Measurements from ENCODE around the gene AMPH.
A peak's percentile ranks its signal among the peaks of the same experiment; 100 is the strongest.

AMPH gene

DNA sequence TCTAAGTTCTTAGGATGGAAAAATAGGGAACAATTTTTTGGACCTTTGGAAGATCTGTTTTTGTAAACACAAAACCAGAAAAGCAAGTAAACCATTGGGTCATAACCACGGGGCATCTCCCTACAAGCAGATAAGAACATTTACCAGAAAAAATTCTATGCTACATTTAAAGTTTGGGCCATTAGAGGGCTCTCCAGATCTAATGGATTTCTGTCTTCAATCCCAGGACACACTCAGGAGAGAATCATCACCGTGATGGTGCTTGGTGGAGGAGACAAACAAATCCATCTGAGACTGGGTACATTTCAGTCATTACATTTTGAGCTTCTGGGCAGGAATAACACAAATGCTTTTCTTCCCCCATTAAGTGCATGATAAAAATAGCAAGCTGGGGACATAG, 179.3 kb downstream of the AMPH start:
- no peaks in the 10 kb centered on the region for H3K4me1 ChIP-seq (ENCODE audit: low read length)
- no peak overlapping the region for H3K4me2 ChIP-seq (ENCODE audit: low read length)
- H3K79me2 ChIP-seq (ENCODE audit: low read length): no peaks in the 10 kb centered on the region
- H3K27me3 ChIP-seq (ENCODE audit: low read depth, low read length): peaks cover 22% of the 10 kb centered on the region
- no peak overlapping the region for H3K9ac ChIP-seq (ENCODE audit: low read length)
- no peak overlapping the region for H3K27ac ChIP-seq (ENCODE audit: low read length)
- H3K36me3 ChIP-seq (replicated peaks; ENCODE audit: low read depth, low read length): no peaks in the 10 kb centered on the region
- TF ChIP-seq, protein P1, sequence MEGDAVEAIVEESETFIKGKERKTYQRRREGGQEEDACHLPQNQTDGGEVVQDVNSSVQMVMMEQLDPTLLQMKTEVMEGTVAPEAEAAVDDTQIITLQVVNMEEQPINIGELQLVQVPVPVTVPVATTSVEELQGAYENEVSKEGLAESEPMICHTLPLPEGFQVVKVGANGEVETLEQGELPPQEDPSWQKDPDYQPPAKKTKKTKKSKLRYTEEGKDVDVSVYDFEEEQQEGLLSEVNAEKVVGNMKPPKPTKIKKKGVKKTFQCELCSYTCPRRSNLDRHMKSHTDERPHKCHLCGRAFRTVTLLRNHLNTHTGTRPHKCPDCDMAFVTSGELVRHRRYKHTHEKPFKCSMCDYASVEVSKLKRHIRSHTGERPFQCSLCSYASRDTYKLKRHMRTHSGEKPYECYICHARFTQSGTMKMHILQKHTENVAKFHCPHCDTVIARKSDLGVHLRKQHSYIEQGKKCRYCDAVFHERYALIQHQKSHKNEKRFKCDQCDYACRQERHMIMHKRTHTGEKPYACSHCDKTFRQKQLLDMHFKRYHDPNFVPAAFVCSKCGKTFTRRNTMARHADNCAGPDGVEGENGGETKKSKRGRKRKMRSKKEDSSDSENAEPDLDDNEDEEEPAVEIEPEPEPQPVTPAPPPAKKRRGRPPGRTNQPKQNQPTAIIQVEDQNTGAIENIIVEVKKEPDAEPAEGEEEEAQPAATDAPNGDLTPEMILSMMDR (IDR thresholded peaks at IDR 0.05; ENCODE audit: low read depth, low read length): peak; percentile 38
- TF ChIP-seq EZH2phosphoT487 (IDR thresholded peaks at IDR 0.05; ENCODE audit: low read depth): no peak
- no peaks in the 10 kb centered on the region for H3K9me3 ChIP-seq (ENCODE audit: insufficient read depth, low read length)
- H2AFZ ChIP-seq (ENCODE audit: low read depth, low read length): no peak overlapping the region
- H4K20me1 ChIP-seq (ENCODE audit: insufficient read depth, low read length): no peaks in the 10 kb centered on the region
- no peak overlapping the region for H3K4me3 ChIP-seq (ENCODE audit: low read length)

DNA sequence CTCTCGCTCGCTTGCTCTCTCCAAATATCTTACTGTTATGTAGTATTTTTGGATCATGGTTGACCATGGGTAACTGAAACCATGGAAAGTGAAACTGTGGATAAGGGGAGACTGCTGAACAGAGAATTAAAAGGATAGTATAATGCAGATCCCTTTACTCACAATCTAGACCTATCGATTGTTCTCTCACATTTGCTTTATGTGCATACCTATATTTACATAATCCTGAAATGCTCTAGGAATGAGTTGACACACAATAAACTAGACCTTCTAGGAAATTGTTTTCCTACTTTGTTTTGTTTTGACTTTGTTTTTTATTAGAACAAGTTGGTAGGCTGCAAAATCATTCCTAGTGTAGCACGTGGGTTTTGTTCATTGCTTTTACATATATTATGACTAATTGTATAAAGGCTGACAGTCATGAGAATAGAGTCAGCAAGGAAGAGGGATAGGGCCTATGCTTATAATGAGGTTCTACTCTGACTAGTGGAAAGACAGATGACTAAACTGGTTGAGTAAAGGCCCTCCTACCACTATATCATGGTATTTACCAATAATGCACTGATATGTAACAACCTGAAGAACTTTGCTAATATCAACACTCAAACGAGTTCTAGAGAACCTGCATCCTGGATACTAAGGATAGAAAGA, 182.5 kb downstream of the AMPH start:
- H3K27ac ChIP-seq (ENCODE audit: low read length): no peak overlapping the region
- no peaks in the 10 kb centered on the region for H3K36me3 ChIP-seq (replicated peaks; ENCODE audit: low read depth, low read length)
- no peaks in the 10 kb centered on the region for H3K79me2 ChIP-seq (ENCODE audit: low read length)
- peaks cover 20% of the 10 kb centered on the region for H3K27me3 ChIP-seq (ENCODE audit: low read depth, low read length)
- H3K9ac ChIP-seq (ENCODE audit: low read length): no peak overlapping the region
- H3K4me1 ChIP-seq (ENCODE audit: low read length): no peaks in the 10 kb centered on the region
- H3K4me3 ChIP-seq (ENCODE audit: low read length): no peak overlapping the region
- no peak overlapping the region for H3K4me2 ChIP-seq (ENCODE audit: low read length)
- no peak overlapping the region for H2AFZ ChIP-seq (ENCODE audit: low read depth, low read length)
- TF ChIP-seq EZH2phosphoT487 (IDR thresholded peaks at IDR 0.05; ENCODE audit: low read depth): no peak
- TF ChIP-seq, protein P1 (IDR thresholded peaks at IDR 0.05; ENCODE audit: low read depth, low read length): no peak
- H3K9me3 ChIP-seq (ENCODE audit: insufficient read depth, low read length): no peaks in the 10 kb centered on the region
- no peaks in the 10 kb centered on the region for H4K20me1 ChIP-seq (ENCODE audit: insufficient read depth, low read length)

DNA sequence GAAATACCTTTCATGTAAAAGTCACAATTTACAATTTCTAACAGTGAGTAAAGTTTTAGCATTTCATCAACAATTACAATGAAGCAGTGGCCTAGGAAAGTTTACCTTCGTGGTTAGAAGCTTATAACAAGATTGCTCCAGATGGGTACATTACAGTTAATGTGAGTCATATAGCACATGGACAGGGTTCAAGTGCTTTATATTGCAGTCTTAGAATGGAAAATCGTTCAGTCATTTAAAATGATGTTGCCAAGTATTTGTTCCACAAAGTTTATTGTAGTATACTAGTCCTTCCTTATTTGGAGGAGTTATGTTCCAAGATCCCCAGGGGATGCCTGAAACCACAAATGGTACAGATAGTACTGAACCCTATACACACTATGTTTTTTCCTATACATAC, 183.1 kb downstream of the AMPH start:
- Histone ChIP-seq H3K4me3 (ENCODE audit: low read length) (no peak overlapping the region), H3K4me2 (ENCODE audit: low read length) (no peak overlapping the region), H3K9me3 (ENCODE audit: insufficient read depth, low read length) (no peaks in the 10 kb centered on the region), H4K20me1 (ENCODE audit: insufficient read depth, low read length) (no peaks in the 10 kb centered on the region), H3K27ac (ENCODE audit: low read length) (no peak overlapping the region), H2AFZ (ENCODE audit: low read depth, low read length) (no peak overlapping the region), H3K9ac (ENCODE audit: low read length) (no peak overlapping the region), H3K36me3 (replicated peaks; ENCODE audit: low read depth, low read length) (no peaks in the 10 kb centered on the region), H3K27me3 (ENCODE audit: low read depth, low read length) (peaks cover 14% of the 10 kb centered on the region), H3K4me1 (ENCODE audit: low read length) (no peaks in the 10 kb centered on the region), H3K79me2 (ENCODE audit: low read length) (no peaks in the 10 kb centered on the region)
- TF ChIP-seq, protein P1 (IDR thresholded peaks at IDR 0.05; ENCODE audit: low read depth, low read length): no peak
- no peak for TF ChIP-seq EZH2phosphoT487 (IDR thresholded peaks at IDR 0.05; ENCODE audit: low read depth)

DNA sequence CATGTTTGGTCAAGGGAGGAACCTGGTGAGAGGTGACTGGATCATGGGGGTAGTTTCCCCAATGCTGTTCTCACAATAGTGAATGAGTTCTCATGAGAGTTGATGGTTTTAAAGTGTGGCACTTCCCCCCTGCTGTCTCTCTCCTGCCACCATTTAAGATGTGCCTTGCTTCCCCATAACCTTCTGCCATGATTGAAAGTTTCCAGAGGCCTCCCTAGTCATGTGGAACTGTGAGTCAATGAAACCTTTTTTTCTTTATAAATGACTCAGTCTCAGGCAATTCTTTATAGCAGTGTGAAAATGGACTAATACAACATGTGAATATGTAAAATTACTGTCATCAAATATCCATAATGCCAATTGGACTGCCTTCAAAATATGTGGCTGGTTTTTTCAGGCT, 192.2 kb downstream of the AMPH start:
- Histone ChIP-seq H3K4me1 (ENCODE audit: low read length) (no peaks in the 10 kb centered on the region), H4K20me1 (ENCODE audit: insufficient read depth, low read length) (no peaks in the 10 kb centered on the region), H3K27ac (ENCODE audit: low read length) (no peak overlapping the region), H3K4me2 (ENCODE audit: low read length) (no peak overlapping the region), H3K79me2 (ENCODE audit: low read length) (no peaks in the 10 kb centered on the region), H3K4me3 (ENCODE audit: low read length) (no peak overlapping the region), H3K9me3 (ENCODE audit: insufficient read depth, low read length) (no peaks in the 10 kb centered on the region), H2AFZ (ENCODE audit: low read depth, low read length) (no peak overlapping the region), H3K36me3 (replicated peaks; ENCODE audit: low read depth, low read length) (no peaks in the 10 kb centered on the region), H3K9ac (ENCODE audit: low read length) (no peak overlapping the region), H3K27me3 (ENCODE audit: low read depth, low read length) (0 out of 2 replicates have a peak, but pooled peaks cover 2% of the 10 kb centered on the region)
- TF ChIP-seq, protein P1 (IDR thresholded peaks at IDR 0.05; ENCODE audit: low read depth, low read length): no peak
- TF ChIP-seq EZH2phosphoT487 (IDR thresholded peaks at IDR 0.05; ENCODE audit: low read depth): no peak
